Ishikawa (cell line): ENCODE measurements around the gene EIF3L.

ENCODE experiments used
- CEBPB ChIP-seq: IDR thresholded peaks from 2 replicates; pipeline ENCODE4 v1.6.1; 2012
- CREB1 ChIP-seq: IDR thresholded peaks from 2 replicates; pipeline ENCODE4 v1.6.1; 2012; ENCODE audit warnings: low read depth
- EGR1 ChIP-seq: IDR thresholded peaks from 2 replicates; pipeline ENCODE4 v1.6.1; 2012
- EP300 ChIP-seq: IDR thresholded peaks from 2 replicates; pipeline ENCODE4 v1.6.1; 2012; ENCODE audit warnings: borderline replicate concordance
- FOXM1 ChIP-seq: IDR thresholded peaks from 2 replicates; pipeline ENCODE4 v1.6.1; 2012; ENCODE audit warnings: low read depth, borderline replicate concordance
- MAX ChIP-seq: IDR thresholded peaks from 2 replicates; pipeline ENCODE4 v1.6.1; 2012
- NFIC ChIP-seq: IDR thresholded peaks from 2 replicates; pipeline ENCODE4 v1.6.1; 2012
- RAD21 ChIP-seq: IDR thresholded peaks from 2 replicates; pipeline ENCODE4 v1.6.1; 2012; ENCODE audit warnings: low read depth
- REST ChIP-seq: IDR thresholded peaks from 2 replicates; pipeline ENCODE4 v1.6.1; 2012; ENCODE audit warnings: low read depth, mild to moderate bottlenecking
- TAF1 ChIP-seq: IDR thresholded peaks from 2 replicates; pipeline ENCODE4 v1.6.1; 2012; ENCODE audit warnings: low read depth, mild to moderate bottlenecking
- TCF12 ChIP-seq: IDR thresholded peaks from 2 replicates; pipeline ENCODE4 v1.6.1; 2012; ENCODE audit warnings: low read depth
- TEAD4 ChIP-seq: IDR thresholded peaks from 2 replicates; pipeline ENCODE4 v1.6.1; 2012
- USF1 ChIP-seq: IDR thresholded peaks from 2 replicates; pipeline ENCODE4 v1.6.1; 2012
- YY1 ChIP-seq: IDR thresholded peaks from 2 replicates; pipeline ENCODE4 v1.6.1; 2012; ENCODE audit warnings: low read depth
- ZBTB7A ChIP-seq: IDR thresholded peaks from 2 replicates; pipeline ENCODE4 v1.6.1; 2012; ENCODE audit warnings: low read depth

EIF3L gene

GRCh38 chr22:37806409-37807333, 42.5 kb upstream of the EIF3L start:
- no peak for TF ChIP-seq NFIC

- TF ChIP-seq CREB1: peak; percentile 68; the same call in 1 of the 2 replicates
- TF ChIP-seq TCF12: peak; percentile 46; the same call in 1 of the 2 replicates
- peak; percentile 89; the same call in 1 of the 2 replicates for TF ChIP-seq MAX
- 0 out of 2 replicates have a peak, but pooled peaks have one; percentile 70 for TF ChIP-seq TAF1
- 0 out of 2 replicates have a peak, but pooled peaks have one; percentile 57 for TF ChIP-seq YY1
- TF ChIP-seq CEBPB: no peak
- TF ChIP-seq USF1: peak; percentile 85
- TF ChIP-seq TEAD4: 0 out of 2 replicates have a peak, but pooled peaks have one; percentile 23
- TF ChIP-seq EP300: 0 out of 2 replicates have a peak, but pooled peaks have one; percentile 9
- no peak for TF ChIP-seq RAD21
- peak; percentile 81 for TF ChIP-seq NFIC
- TF ChIP-seq EGR1: no peak; the same call in 1 of the 2 replicates
- no peak for TF ChIP-seq REST
- TF ChIP-seq ZBTB7A: peak; percentile 79
- no peak for TF ChIP-seq FOXM1
These were observed 41.6 kb upstream of the EIF3L start, which contains the start of gene GCAT for GRCh38 chr22:37807410-37808293. GCAT (plus strand) TSS chr22:37807934; CDS start chr22:37807968, 34 bp downstream.

- TF ChIP-seq CREB1: no peak
- TF ChIP-seq TAF1: no peak
- no peak for TF ChIP-seq MAX
- TF ChIP-seq YY1: no peak
- no peak for TF ChIP-seq REST
- TF ChIP-seq TEAD4: no peak
- no peak for TF ChIP-seq FOXM1
- TF ChIP-seq TCF12: no peak
These were observed 40.9 kb upstream of the EIF3L start for GRCh38 chr22:37808294-37808657.

- TF ChIP-seq NFIC (no peak), CEBPB (no peak), EP300 (no peak), USF1 (no peak), YY1 (no peak)
These were observed 39.4 kb upstream of the EIF3L start for GRCh38 chr22:37809672-37810333.

GRCh38 chr22:37811867-37812266, 37.4 kb upstream of the EIF3L start:
- TF ChIP-seq ZBTB7A (no peak), REST (no peak), USF1 (no peak), RAD21 (no peak), CREB1 (no peak), FOXM1 (no peak)
